C4-2B (cell line): ENCODE data around the gene VEZF1.
"Not testable (repeated sequence)": the region's sequence is repeated elsewhere in the genome, so short reads cannot be mapped to it uniquely, and the experiment has no call there.

Experiments used
- H3K27ac ChIP-seq: fragments of 450-650 bp; 2 replicates; pipeline ENCODE4 v1.5.1; 2017
- CTCF ChIP-seq: fragments of 450-650 bp; conservative IDR thresholded peaks from 2 replicates; pipeline ENCODE4 v1.5.1; 2017; ENCODE audit warnings: mild to moderate bottlenecking
- ZFX ChIP-seq: fragments of 450-650 bp; IDR thresholded peaks from 2 replicates; pipeline ENCODE4 v1.6.1; 2017

VEZF1 gene

GRCh38 chr17:57968456-57968855 is 19.6 kb downstream of the VEZF1 start:
- H3K27ac ChIP-seq: no peak overlapping the region
- TF ChIP-seq CTCF: no peak
- no peak for TF ChIP-seq ZFX

GRCh38 chr17:57966875-57967274 is 21.2 kb downstream of the VEZF1 start:
- no peak overlapping the region for H3K27ac ChIP-seq
- no peak for TF ChIP-seq ZFX
- no peak for TF ChIP-seq CTCF

- no peak overlapping the region for H3K27ac ChIP-seq
- TF ChIP-seq ZFX (no peak), CTCF (no peak)
These were observed 21.8 kb downstream of the VEZF1 start for GRCh38 chr17:57966246-57966645.

- H3K27ac ChIP-seq: no peak overlapping the region
- no peak for TF ChIP-seq CTCF
These were observed 22.4 kb downstream of the VEZF1 start for GRCh38 chr17:57965521-57966160.

GRCh38 chr17:57963149-57963511 is 24.9 kb downstream of the VEZF1 start:
- no peak overlapping the region for H3K27ac ChIP-seq
- no peak for TF ChIP-seq ZFX
- TF ChIP-seq CTCF: no peak

- TF ChIP-seq CTCF: no peak
- no peak for TF ChIP-seq ZFX
- H3K27ac ChIP-seq: no peak overlapping the region
These were observed 25.5 kb downstream of the VEZF1 start for GRCh38 chr17:57962279-57963148.

GRCh38 chr17:57959929-57960328 is 28.1 kb downstream of the VEZF1 start:
- H3K27ac ChIP-seq: no peak overlapping the region
- TF ChIP-seq CTCF (no peak), ZFX (no peak)

- not testable (repeated sequence) for H3K27ac ChIP-seq
These were observed 29.7 kb downstream of the VEZF1 start for GRCh38 chr17:57958391-57958790.
